Psoas muscle (tissue), 8 donors: ENCODE data around the gene COL1A1. TPM values are rescaled to one million over a fixed set of nuclear protein-coding genes. Genes with fewer than 3 reads are reported as not detected.

ENCODE experiments used
- ATAC-seq, 4 donors: fragments of 200-7000 bp; cut with Tn5 transposase; one replicate each; pipeline ENCODE4 v1.9.1; 2020; ENCODE audit warnings: moderate library complexity in 3 of 4, mild to moderate bottlenecking in 2 of 4
- DNase-seq, 2 donors: peaks; one replicate each; pipeline ENCODE4 v3.0.0-alpha.2; 2020
- H3K27ac ChIP-seq: fragments of 200-600 bp; one replicate; pipeline ENCODE4 v1.8.0; 2022
- H3K27me3 ChIP-seq, 3 donors: fragments of 200-600 bp in 1 of 3; one replicate each; pipeline versions ENCODE4 v1.6.1 to v1.8.0; 2013 to 2022; ENCODE audit warnings: low read length in 2 of 3, mild to moderate bottlenecking in 2 of 3, moderate library complexity in 1 of 3; ENCODE audit not compliant: insufficient read depth in 3 of 3
- H3K36me3 ChIP-seq, 2 donors: fragments of 200-600 bp in 1 of 2; one replicate each; pipeline versions ENCODE4 v1.6.1 to v1.8.0; 2013 to 2022; ENCODE audit warnings: low read depth in 1 of 2, mild to moderate bottlenecking in 1 of 2, moderate library complexity in 1 of 2; ENCODE audit not compliant: insufficient read depth in 1 of 2
- H3K4me1 ChIP-seq: fragments of 200-600 bp; one replicate; pipeline ENCODE4 v1.8.0; 2022
- H3K4me3 ChIP-seq: fragments of 200-600 bp; one replicate; pipeline ENCODE4 v1.8.0; 2022; ENCODE audit warnings: mild to moderate bottlenecking
- H3K9me3 ChIP-seq: fragments of 200-600 bp; one replicate; pipeline ENCODE4 v1.8.0; 2022
- WGBS, 3 donors: extraction: QIAGEN DNeasy Blood & Tissue Kit; methylation state at CpG; one replicate each; pipeline versions ENCODE4 v1.1.6 to v1.1.7; 2013; 5-methylcytosine and 5-hydroxymethylcytosine counted together
- intact Hi-C, 2 donors: fragments of 100-400 bp; cut with DNase I; formaldehyde crosslinking; loops; one replicate each; pipeline versions ENCODE4 v1.11.0 to v1.14.2; 2022
- polyA plus RNA-seq, 3 donors: library from polyadenylated mRNA; stranded (reverse); fragments of 200-250 nt; gene quantifications; one replicate each; pipeline ENCODE4 v1.2.3, GENCODE V29; 2013
- total RNA-seq, 4 donors: library from RNA; stranded (reverse); fragmentation: NEBNext Ultra II Directional in 2 of 4; extraction: Animal tissue kit (Norgen Biotek cat#: 25700) in 2 of 4; gene quantifications; one replicate each; pipeline versions ENCODE4 v1.2.1 to v1.2.4, GENCODE V29; 2021 to 2023
- TF ChIP-seq, protein P1 (sequence below): fragments of 200-600 bp; IDR thresholded peaks from one replicate; pipeline ENCODE4 v1.8.0; 2022; ENCODE audit warnings: antibody characterized with exemption
- donor health status: healthy with polysubstance abuse.
- donor health status: DM: no; HTN: no; CAD: no; lungs with moderate emphysema.
- donor health status: Bipolar disorder and iron deficiency.
- donor health status: healthy.
- donor health status: DM: yes; HTN: yes; CAD: no.
- donor health status: DM: no; HTN: no; CAD: no.
- donor health status: DM: no; HTN: no; CAD: no.
- donor health status: DM: yes; HTN: yes; CAD: no.

Gene COL1A1
- total and polyA plus RNA-seq, 7 donors, result 2.3 to 46.6 (median 10.2) TPM

DNA sequence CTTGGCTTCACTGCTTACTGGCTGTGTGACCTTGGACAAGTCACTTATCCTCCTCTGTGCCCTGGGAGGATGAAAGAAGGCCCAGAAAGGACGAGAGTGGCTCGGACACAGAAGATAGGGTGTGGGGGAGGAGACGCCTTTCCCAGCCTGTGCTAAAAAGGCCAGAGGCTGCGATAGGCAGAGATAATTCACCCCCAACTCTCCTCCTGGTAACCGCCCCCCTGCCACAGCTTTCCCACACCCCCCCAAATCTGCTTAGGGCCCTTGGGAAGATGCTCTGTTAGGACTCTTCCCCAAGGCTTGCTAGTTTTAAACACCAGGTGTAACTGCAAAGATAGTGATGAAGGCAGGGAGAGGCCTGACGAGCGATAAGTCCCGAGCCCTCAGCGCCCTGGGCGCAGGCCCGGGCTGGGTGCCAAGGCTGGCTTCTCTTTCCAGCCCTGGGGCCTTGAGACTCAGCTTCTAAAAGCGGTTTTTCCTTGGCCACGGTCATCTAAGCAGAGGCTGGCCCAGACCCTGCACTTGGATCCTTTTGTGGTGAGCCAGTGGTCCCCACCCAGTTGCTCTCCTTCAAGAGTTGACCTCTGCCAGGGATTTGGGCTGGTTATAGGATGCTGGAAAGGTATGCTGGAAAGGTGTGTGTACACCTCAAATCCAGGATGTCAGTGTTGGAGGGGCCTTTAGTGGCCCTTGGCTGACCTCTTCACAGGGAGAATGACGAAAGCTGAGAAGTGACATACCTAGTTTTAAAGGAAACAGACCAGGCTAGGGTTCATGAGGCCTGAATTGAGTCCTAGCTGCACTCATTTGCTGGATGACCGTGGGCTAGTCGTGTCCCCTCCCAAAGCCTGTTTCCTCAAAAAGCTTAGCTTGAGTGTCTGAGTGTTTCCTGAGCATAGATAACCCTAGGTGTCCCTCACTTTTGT is 47.5 kb downstream of the COL1A1 start:
- ATAC-seq (peak in 3 of 4 donors; percentile 22 to 51 (median 46)), DNase-seq (peak; percentile 77 to 87)
- H3K36me3 ChIP-seq, result no peaks in the 10 kb centered on the region
- H3K27ac ChIP-seq, result peak overlapping the region; percentile 83
- 25 to 51% (median 32%) methylated on average over 16 of the region's 16 CpGs for WGBS, 3 donors
- TF ChIP-seq, protein P1, sequence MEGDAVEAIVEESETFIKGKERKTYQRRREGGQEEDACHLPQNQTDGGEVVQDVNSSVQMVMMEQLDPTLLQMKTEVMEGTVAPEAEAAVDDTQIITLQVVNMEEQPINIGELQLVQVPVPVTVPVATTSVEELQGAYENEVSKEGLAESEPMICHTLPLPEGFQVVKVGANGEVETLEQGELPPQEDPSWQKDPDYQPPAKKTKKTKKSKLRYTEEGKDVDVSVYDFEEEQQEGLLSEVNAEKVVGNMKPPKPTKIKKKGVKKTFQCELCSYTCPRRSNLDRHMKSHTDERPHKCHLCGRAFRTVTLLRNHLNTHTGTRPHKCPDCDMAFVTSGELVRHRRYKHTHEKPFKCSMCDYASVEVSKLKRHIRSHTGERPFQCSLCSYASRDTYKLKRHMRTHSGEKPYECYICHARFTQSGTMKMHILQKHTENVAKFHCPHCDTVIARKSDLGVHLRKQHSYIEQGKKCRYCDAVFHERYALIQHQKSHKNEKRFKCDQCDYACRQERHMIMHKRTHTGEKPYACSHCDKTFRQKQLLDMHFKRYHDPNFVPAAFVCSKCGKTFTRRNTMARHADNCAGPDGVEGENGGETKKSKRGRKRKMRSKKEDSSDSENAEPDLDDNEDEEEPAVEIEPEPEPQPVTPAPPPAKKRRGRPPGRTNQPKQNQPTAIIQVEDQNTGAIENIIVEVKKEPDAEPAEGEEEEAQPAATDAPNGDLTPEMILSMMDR, result no peak
- H3K4me1 ChIP-seq, result peaks cover 43% of the 10 kb centered on the region
- H3K9me3 ChIP-seq, result no peaks in the 10 kb centered on the region
- intact Hi-C loops, result loop anchor here in 1 of 2 donors (2.0 kb wide), 1 partner anchor 59 kb away; the partner anchor contains the start of gene PDK2
- no peaks in the 10 kb centered on the region for H3K27me3 ChIP-seq
- no peak overlapping the region for H3K4me3 ChIP-seq

DNA sequence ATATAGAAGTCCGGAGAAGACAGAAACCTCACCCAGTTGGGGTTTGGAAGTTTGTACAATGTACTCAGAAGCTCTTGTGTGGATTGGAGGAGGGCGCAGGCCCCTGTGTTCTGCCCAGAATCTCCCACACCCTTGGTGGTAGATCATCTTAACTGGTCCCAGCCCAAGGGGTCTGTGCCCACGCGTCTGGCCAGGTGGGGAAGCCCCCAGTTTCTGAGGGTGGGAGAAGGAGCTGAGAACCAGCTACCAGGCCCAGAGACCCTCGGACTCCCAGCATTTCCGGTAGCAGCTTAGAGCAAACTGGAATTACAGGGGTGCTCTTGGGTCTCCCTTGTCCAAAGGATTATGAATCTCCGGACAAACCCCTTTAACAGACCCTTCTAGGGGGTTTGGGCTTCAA is 48.7 kb downstream of the COL1A1 start:
- no peaks in the 10 kb centered on the region for H3K36me3 ChIP-seq
- H3K27me3 ChIP-seq, result no peaks in the 10 kb centered on the region
- DNase-seq (peak in 1 of 2 donors; percentile 49), ATAC-seq (no peak)
- TF ChIP-seq, protein P1, result no peak
- no peaks in the 10 kb centered on the region for H3K9me3 ChIP-seq
- intact Hi-C loops, result loop anchor here in 1 of 2 donors (1.0 to 2.0 kb wide), 2 partner anchors 9 to 58 kb away; partner anchors contain the start of gene PDK2
- peak overlapping the region; percentile 84 for H3K4me3 ChIP-seq
- H3K27ac ChIP-seq, result peak overlapping the region; percentile 83
- 65 to 66% (median 65%) methylated on average over 7 of the region's 7 CpGs for WGBS, 3 donors
- peaks cover 53% of the 10 kb centered on the region for H3K4me1 ChIP-seq

DNA sequence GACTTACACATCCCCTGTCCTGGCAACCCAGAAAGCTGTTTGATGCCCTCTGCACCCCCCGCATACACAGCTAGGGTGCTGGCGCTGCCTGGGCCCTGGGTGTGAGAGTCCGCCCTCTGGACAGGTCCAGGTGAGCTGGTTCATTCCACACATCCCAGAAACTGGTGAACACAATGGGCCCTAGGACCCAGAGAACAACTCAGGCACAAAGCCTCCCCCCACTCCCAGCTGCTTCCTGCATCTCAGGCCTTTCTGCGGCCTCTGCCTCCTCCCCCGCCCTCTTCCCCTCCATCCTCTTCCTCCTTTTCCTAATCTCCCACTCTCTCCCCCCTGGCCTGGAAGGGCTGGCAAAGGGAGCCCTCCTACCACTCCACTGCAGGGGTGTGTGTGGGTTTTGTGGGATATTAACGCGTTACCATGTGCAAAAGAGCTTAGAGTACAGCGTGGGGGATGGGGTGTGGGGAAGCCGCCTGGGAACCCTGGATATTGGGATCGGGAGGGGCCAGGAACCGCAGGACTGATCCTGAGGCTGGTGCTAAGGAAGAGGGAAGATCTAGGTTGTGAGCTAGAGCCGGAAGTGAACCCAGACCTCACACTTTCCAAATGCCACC is 49.4 kb downstream of the COL1A1 start:
- peak overlapping the region; percentile 83 for H3K27ac ChIP-seq
- DNase-seq (peak; percentile 82 to 86), ATAC-seq (peak; percentile 53 to 73 (median 66))
- peak overlapping the region; percentile 84 for H3K4me3 ChIP-seq
- H3K9me3 ChIP-seq, result no peaks in the 10 kb centered on the region
- H3K4me1 ChIP-seq, result peaks cover 60% of the 10 kb centered on the region
- TF ChIP-seq, protein P1, result no peak
- WGBS, 3 donors, result 12 to 31% (median 13%) methylated on average over 11 to 12 of the region's 12 CpGs
- H3K36me3 ChIP-seq, result no peaks in the 10 kb centered on the region
- no peaks in the 10 kb centered on the region for H3K27me3 ChIP-seq
- intact Hi-C loops, result loop anchor here in 1 of 2 donors (1.0 to 2.0 kb wide), 2 partner anchors 9 to 57 kb away; partner anchors contain the start of gene PDK2

DNA sequence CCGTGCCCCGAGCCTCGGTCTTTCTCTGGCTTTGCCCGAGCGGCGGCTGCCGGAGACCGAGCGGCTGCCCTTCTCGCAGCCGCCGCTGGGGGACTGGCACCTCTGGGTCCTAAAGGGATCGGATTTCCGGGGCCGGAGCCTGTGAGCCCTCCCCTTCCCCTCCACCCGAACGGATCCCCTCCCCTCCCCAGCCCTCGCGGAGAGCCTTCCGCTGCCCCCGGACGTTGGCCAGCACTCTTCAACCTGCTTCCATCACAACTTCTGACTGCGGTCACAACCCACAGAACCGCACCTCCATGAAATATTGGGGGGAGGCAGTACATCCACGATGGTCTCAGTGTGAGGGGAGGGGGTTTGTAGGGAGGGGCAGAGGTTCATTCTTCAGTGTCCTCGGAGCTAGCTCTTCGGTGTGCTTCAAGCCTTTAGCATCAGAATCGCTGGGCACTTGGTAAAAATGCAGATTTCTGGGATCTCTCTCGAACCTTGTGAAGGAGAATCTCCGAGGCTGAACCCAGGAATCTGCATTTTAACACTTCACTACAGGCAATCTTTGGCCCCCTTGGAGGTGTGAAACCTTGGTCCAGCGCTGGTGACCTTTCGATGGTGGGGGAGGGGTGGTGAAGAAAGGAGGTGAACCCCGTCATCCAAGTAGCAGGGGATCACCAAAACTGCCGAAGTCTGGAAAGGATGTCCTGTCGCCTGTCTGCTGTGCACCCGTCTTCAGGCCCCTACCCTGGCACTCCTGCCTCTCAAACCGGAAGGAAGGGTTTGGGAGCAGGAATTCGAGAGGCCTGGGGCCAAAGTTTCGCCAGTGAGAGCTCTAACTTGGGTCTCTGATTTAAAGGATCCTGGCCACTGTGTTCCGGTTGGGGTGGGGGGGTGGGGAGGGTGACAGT is 50.1 kb downstream of the COL1A1 start:
- Histone ChIP-seq H3K27ac (peak overlapping the region; percentile 83), H3K9me3 (no peaks in the 10 kb centered on the region), H3K27me3 (no peaks in the 10 kb centered on the region), H3K4me1 (peaks cover 68% of the 10 kb centered on the region), H3K36me3 (no peaks in the 10 kb centered on the region), H3K4me3 (peak overlapping the region; percentile 84)
- peak; percentile 74 to 82 (median 77) for ATAC-seq
- TF ChIP-seq, protein P1, result peak; percentile 68
- WGBS, 3 donors, result 1% methylated on average over 31 to 40 of the region's 40 CpGs
- intact Hi-C loops, result no loop called here
- DNase-seq, result peak; percentile 92 to 95
